ENCODE results near the gene POGK.

GRCh38 chr1:166874464-166874863 is 35.2 kb downstream of the POGK start:
- no peak for TF ChIP-seq CTCF (IDR thresholded peaks at IDR 0.05)
- TF ChIP-seq POLR2A (IDR thresholded peaks at IDR 0.05): no peak
- no peak for TF ChIP-seq POLR2AphosphoS5 (IDR thresholded peaks at IDR 0.05)
- no peak for TF ChIP-seq EP300 (IDR thresholded peaks at IDR 0.05)
